GM19043 (cell line): Measurements from ENCODE around the gene SORL1.

ENCODE experiments used
- ATAC-seq: cut with Tn5 transposase; IDR thresholded peaks from one replicate; pipeline ENCODE4 v1.9.1; 2021; ENCODE audit warnings: low read depth; ENCODE audit not compliant: unreplicated experiment

The SORL1 gene

GRCh38 chr11:121556937-121557336 is 104.8 kb downstream of the SORL1 start:
- ATAC-seq, result no peak

- ATAC-seq, result peak; percentile 87
Observed at GRCh38 chr11:121557348-121557747, 105.2 kb downstream of the SORL1 start.

- ATAC-seq, result no peak
Observed at GRCh38 chr11:121559606-121560200, 107.6 kb downstream of the SORL1 start.

GRCh38 chr11:121560236-121560635 is 108.1 kb downstream of the SORL1 start:
- ATAC-seq, result no peak

- no peak for ATAC-seq
Observed at GRCh38 chr11:121561240-121561639, 109.1 kb downstream of the SORL1 start.

- no peak for ATAC-seq
Observed at GRCh38 chr11:121561716-121562115, 109.6 kb downstream of the SORL1 start.

- ATAC-seq, result no peak
Observed at GRCh38 chr11:121563003-121563402, 110.9 kb downstream of the SORL1 start.

- no peak for ATAC-seq
Observed at GRCh38 chr11:121563900-121564822, 112.0 kb downstream of the SORL1 start.

- no peak for ATAC-seq
Observed at GRCh38 chr11:121564948-121565684, 113.0 kb downstream of the SORL1 start.

- ATAC-seq, result no peak
Observed at GRCh38 chr11:121566279-121567168, 114.4 kb downstream of the SORL1 start.

GRCh38 chr11:121567995-121568394 is 115.9 kb downstream of the SORL1 start:
- no peak for ATAC-seq

GRCh38 chr11:121569332-121570299 is 117.5 kb downstream of the SORL1 start:
- ATAC-seq, result peak; percentile 99

GRCh38 chr11:121570453-121570852 is 118.3 kb downstream of the SORL1 start:
- no peak for ATAC-seq

GRCh38 chr11:121571506-121571905 is 119.4 kb downstream of the SORL1 start:
- ATAC-seq, result no peak

GRCh38 chr11:121572571-121573059 is 120.5 kb downstream of the SORL1 start:
- ATAC-seq, result no peak

GRCh38 chr11:121574801-121575200 is 122.7 kb downstream of the SORL1 start:
- ATAC-seq, result no peak

- ATAC-seq, result peak; percentile 57
Observed at GRCh38 chr11:121575250-121575962, 123.3 kb downstream of the SORL1 start.

- peak; percentile 38 for ATAC-seq
Observed at GRCh38 chr11:121575963-121576290, 123.8 kb downstream of the SORL1 start.
